H1 (cell line): ENCODE results near the gene HTR5A. TPM values are rescaled to one million over a fixed set of nuclear protein-coding genes. Genes with fewer than 3 reads are reported as not detected.

Source experiments
- CTCF ChIA-PET: fragments of 300-600 bp; sonication (Branson Sonifier 250); formaldehyde crosslinking; loops from one replicate; lab custom pipeline; 2021; ENCODE audit not compliant: partially characterized antibody; lab: Charles Lee
- POLR2A ChIA-PET: fragments of 300-600 bp; sonication (Branson Sonifier 250); formaldehyde crosslinking; loops from one replicate; lab custom pipeline; 2021; ENCODE audit warnings: inconsistent platforms; ENCODE audit not compliant: partially characterized antibody; lab: Charles Lee
- DNase-seq, 2 experiments: peaks; one replicate each; pipeline versions ENCODE4 v3.0.0 to v3.0.0-alpha.2; 2010 to 2022; ENCODE audit warnings: low spot score in 2 of 2, low read depth in 1 of 2, mixed read lengths in 1 of 2
- FAIRE-seq: peaks from 2 replicates; lab custom pipeline; 2011; peaks lifted over from hg19 to GRCh38; lab: Jason Lieb, UNC
- H2AFZ ChIP-seq: 2 replicates; pipeline ENCODE4 v1.8.1; 2012; ENCODE audit warnings: low read length, inconsistent platforms
- H2AK5ac ChIP-seq: 2 replicates; pipeline ENCODE4 v1.6.1; 2013; ENCODE audit warnings: low read depth, low read length
- H2BK120ac ChIP-seq: replicated peaks from 2 replicates; pipeline ENCODE3; 2013; ENCODE audit warnings: low read depth, low read length, inconsistent platforms
- H2BK12ac ChIP-seq: 2 replicates; pipeline ENCODE4 v1.6.1; 2013; ENCODE audit warnings: low read depth, low read length
- H2BK15ac ChIP-seq: 2 replicates; pipeline ENCODE4 v1.6.1; 2013; ENCODE audit warnings: low read length
- H2BK20ac ChIP-seq: 2 replicates; pipeline ENCODE4 v1.6.1; 2013; ENCODE audit warnings: low read length
- H2BK5ac ChIP-seq: 2 replicates; pipeline ENCODE4 v1.6.1; 2013; ENCODE audit warnings: low read depth, low read length
- H3K14ac ChIP-seq: 2 replicates; pipeline ENCODE4 v1.6.1; 2013; ENCODE audit warnings: inconsistent platforms; ENCODE audit not compliant: insufficient read length
- H3K18ac ChIP-seq: 2 replicates; pipeline ENCODE4 v1.6.1; 2013; ENCODE audit warnings: low read length; ENCODE audit errors: extremely low read depth
- H3K23ac ChIP-seq: 2 replicates; pipeline ENCODE4 v1.6.1; 2013; ENCODE audit warnings: inconsistent platforms; ENCODE audit not compliant: insufficient read length
- H3K23me2 ChIP-seq: 2 replicates; pipeline ENCODE4 v1.6.1; 2013; ENCODE audit warnings: low read depth, low read length
- H3K27ac ChIP-seq: 2 replicates; pipeline ENCODE4 v1.6.1; 2011; ENCODE audit warnings: low read depth, low read length, inconsistent platforms
- H3K27me3 ChIP-seq, 4 experiments: replicated peaks in 1 of 4; 1 replicate in 1 of 4; 2 replicates in 3 of 4; pipeline versions ENCODE4 v1.6.1 to v1.8.1; 2011 to 2013; ENCODE audit warnings: low read length in 3 of 4, mild to moderate bottlenecking in 3 of 4, inconsistent platforms in 2 of 4, mixed read lengths in 2 of 4, moderate library complexity in 1 of 4; ENCODE audit not compliant: control insufficient read depth in 3 of 4, insufficient read depth in 3 of 4; ENCODE audit errors: extremely low read depth in 1 of 4
- H3K36me3 ChIP-seq, 4 experiments: 2 replicates each; pipeline versions ENCODE4 v1.6.1 to v1.8.1; 2011 to 2013; ENCODE audit warnings: mild to moderate bottlenecking in 4 of 4, low read length in 3 of 4, moderate library complexity in 2 of 4, control low read depth in 1 of 4, inconsistent platforms in 1 of 4; ENCODE audit not compliant: insufficient read depth in 4 of 4, control insufficient read depth in 2 of 4
- H3K4ac ChIP-seq: replicated peaks from 2 replicates; pipeline ENCODE3; 2013; ENCODE audit warnings: low read length, low read depth, mixed read lengths, inconsistent platforms; ENCODE audit not compliant: insufficient read length
- H3K4me1 ChIP-seq, 4 experiments: replicated peaks in 1 of 4; 1 replicate in 1 of 4; 2 replicates in 3 of 4; pipeline versions ENCODE4 v1.6.1 to v1.8.1; 2011 to 2013; ENCODE audit warnings: low read length in 3 of 4, inconsistent platforms in 2 of 4, mixed read lengths in 1 of 4; ENCODE audit not compliant: insufficient read depth in 4 of 4, control insufficient read depth in 3 of 4
- H3K4me2 ChIP-seq, 2 experiments: 2 replicates each; pipeline versions ENCODE4 v1.6.1 to v1.8.1; 2011 to 2013; ENCODE audit warnings: low read depth in 2 of 2, low read length in 2 of 2, control low read depth in 1 of 2, inconsistent platforms in 1 of 2, mild to moderate bottlenecking in 1 of 2; ENCODE audit not compliant: insufficient read depth in 1 of 2
- H3K4me3 ChIP-seq, 4 experiments: fragments of 200-600, 300-600 bp in 1 of 4; sonication (generic), shearing (Covaris generic), sonication (Bioruptor Twin) in 1 of 4; 2 replicates each; pipeline versions ENCODE4 v1.5.1 to v1.8.1; 2011 to 2016; ENCODE audit warnings: low read length in 4 of 4, low read depth in 3 of 4, control low read depth in 2 of 4, inconsistent platforms in 2 of 4, mild to moderate bottlenecking in 2 of 4, mixed read lengths in 1 of 4, moderate library complexity in 1 of 4; ENCODE audit not compliant: insufficient read depth in 2 of 4; ENCODE audit errors: extremely low read depth in 1 of 4
- H3K56ac ChIP-seq: replicated peaks from 2 replicates; pipeline ENCODE3; 2013; ENCODE audit warnings: low read depth, mild to moderate bottlenecking, mixed read lengths, low read length, inconsistent platforms; ENCODE audit not compliant: insufficient read length
- H3K79me1 ChIP-seq: 2 replicates; pipeline ENCODE4 v1.6.1; 2013; ENCODE audit warnings: low read depth, low read length, control low read depth
- H3K79me2 ChIP-seq, 2 experiments: 2 replicates each; pipeline versions ENCODE4 v1.6.1 to v1.8.1; 2012 to 2013; ENCODE audit warnings: low read length in 2 of 2, mild to moderate bottlenecking in 2 of 2, inconsistent platforms in 1 of 2; ENCODE audit not compliant: insufficient read depth in 2 of 2, control insufficient read depth in 1 of 2
- H3K9ac ChIP-seq, 4 experiments: replicated peaks in 1 of 4; 1 replicate in 1 of 4; 2 replicates in 3 of 4; pipeline versions ENCODE4 v1.6.1 to v1.8.1; 2011 to 2013; ENCODE audit warnings: low read depth in 3 of 4, low read length in 3 of 4, control low read depth in 2 of 4, mild to moderate bottlenecking in 2 of 4, moderate library complexity in 2 of 4, inconsistent platforms in 1 of 4; ENCODE audit errors: extremely low read depth in 1 of 4
- H3K9me3 ChIP-seq, 2 experiments: 2 replicates each; pipeline versions ENCODE4 v1.6.1 to v1.8.1; 2012 to 2013; ENCODE audit warnings: mild to moderate bottlenecking in 2 of 2, moderate library complexity in 2 of 2, control low read depth in 1 of 2, inconsistent platforms in 1 of 2, low read depth in 1 of 2, low read length in 1 of 2, mixed read lengths in 1 of 2; ENCODE audit not compliant: insufficient read depth in 2 of 2
- H4K20me1 ChIP-seq, 2 experiments: replicated peaks in 1 of 2; 2 replicates each; pipeline versions ENCODE3 to v1.8.1; 2011 to 2013; ENCODE audit warnings: inconsistent platforms in 2 of 2, low read length in 2 of 2, mild to moderate bottlenecking in 1 of 2; ENCODE audit not compliant: insufficient read depth in 2 of 2, control insufficient read depth in 1 of 2
- H4K5ac ChIP-seq: 2 replicates; pipeline ENCODE4 v1.6.1; 2013; ENCODE audit warnings: low read length, low read depth, mixed read lengths, inconsistent platforms; ENCODE audit not compliant: insufficient read length
- H4K8ac ChIP-seq: 2 replicates; pipeline ENCODE4 v1.8.0; 2013; ENCODE audit warnings: mild to moderate bottlenecking, moderate library complexity, low read length, inconsistent platforms; ENCODE audit not compliant: insufficient read depth; ENCODE audit errors: extremely low read depth
- H4K91ac ChIP-seq: replicated peaks from 2 replicates; pipeline ENCODE3; 2013; ENCODE audit warnings: low read length, mixed read lengths, inconsistent platforms; ENCODE audit not compliant: insufficient read length
- CTCF ChIP-seq, 3 experiments: IDR thresholded peaks; 1 replicate in 2 of 3; 2 replicates in 1 of 3; pipeline versions ENCODE4 v1.5.1 to v1.6.1; 2011; ENCODE audit warnings: low read length in 3 of 3, mild to moderate bottlenecking in 3 of 3, inconsistent platforms in 2 of 3, low read depth in 1 of 3, moderate library complexity in 1 of 3; ENCODE audit not compliant: insufficient read depth in 1 of 3; ENCODE audit errors: control extremely low read depth in 1 of 3
- FOSL1 ChIP-seq: IDR thresholded peaks from 2 replicates; pipeline ENCODE4 v1.6.1; 2011; ENCODE audit warnings: mild to moderate bottlenecking, low read depth, low read length, moderate library complexity; ENCODE audit not compliant: insufficient read depth
- RAD21 ChIP-seq, 2 experiments: IDR thresholded peaks in 1 of 2; conservative IDR thresholded peaks in 1 of 2; 2 replicates each; pipeline ENCODE4 v1.6.1; 2011; ENCODE audit warnings: low read depth in 2 of 2, low read length in 2 of 2, improper control_type of control experiment in 1 of 2, inconsistent platforms in 1 of 2, mild to moderate bottlenecking in 1 of 2, moderate library complexity in 1 of 2
- WGBS, 2 experiments: shearing (Covaris generic) in 1 of 2; methylation state at CpG; one replicate each; pipeline versions ENCODE4 v1.1.6 to v1.1.7; 2013 to 2015; ENCODE audit warnings: low lambda C conversion rate in 2 of 2, mixed read lengths in 2 of 2, inconsistent platforms in 1 of 2, low coverage in 1 of 2, missing lambda C conversion rate in 1 of 2; ENCODE audit not compliant: insufficient replicate concordance in 2 of 2, insufficient coverage in 1 of 2, insufficient read length in 1 of 2; ENCODE audit errors: extremely low coverage in 1 of 2, missing lambda C conversion rate in 1 of 2; 5-methylcytosine and 5-hydroxymethylcytosine counted together
- polyA plus RNA-seq, 7 experiments: library from polyadenylated mRNA; depleted of rRNA in 3 of 7; stranded (reverse) in 5 of 7; unstranded in 2 of 7; fragments of >200 nt in 5 of 7; fragments of 200-250 nt in 2 of 7; gene quantifications; 1 replicate in 5 of 7; 2 replicates in 1 of 7; 4 replicates in 1 of 7; pipeline versions ENCODE4 v1.2.1 to v1.2.3, GENCODE V29; 2011 to 2013; ENCODE audit warnings: missing spikeins in 2 of 7, mixed read lengths in 2 of 7
- total RNA-seq: library from RNA; stranded (reverse); fragmentation: NEBNext Ultra II Directional; extraction: Animal tissue kit (Norgen Biotek cat#: 25700); gene quantifications from 2 replicates; pipeline ENCODE4 v1.2.1, GENCODE V29; 2021

HTR5A gene
- total and polyA plus RNA-seq, 2 of the 8 experiments (the other 6 are each of a cell fraction or from before 2014, with no cell fraction given) = 0.02 TPM; not detected in 1

DNA sequence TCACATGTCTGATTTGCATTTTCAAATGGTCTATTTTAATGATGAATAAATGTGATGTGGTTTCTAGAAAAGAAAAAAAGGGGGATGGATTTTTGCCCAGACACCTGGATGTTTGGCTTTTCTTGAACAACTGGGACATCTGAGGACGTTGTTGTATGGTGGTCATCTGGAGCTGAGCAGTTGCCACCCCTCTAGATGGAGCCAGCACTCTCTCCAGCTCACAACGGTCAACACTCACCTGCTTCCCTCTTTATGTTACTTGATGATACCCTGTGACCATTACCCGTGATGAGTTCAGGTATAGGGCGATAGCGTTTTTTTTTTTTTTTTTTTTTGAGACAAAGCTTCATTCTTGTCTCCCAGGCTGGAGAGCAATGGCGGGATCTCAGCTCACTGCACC, 37.1 kb upstream of the HTR5A start:
- no peak for FAIRE-seq
- Histone ChIP-seq H2BK12ac (no peak overlapping the region; the same call in 1 of the 2 replicates), H3K9me3 (no peaks in the 10 kb centered on the region; a peak in 1 of 4 replicates), H4K8ac (no peak overlapping the region; the same call in 1 of the 2 replicates), H2BK120ac (no peak overlapping the region), H3K23ac (no peak overlapping the region), H2BK15ac (no peak overlapping the region), H3K14ac (no peak overlapping the region), H3K23me2 (no peaks in the 10 kb centered on the region), H3K79me1 (no peaks in the 10 kb centered on the region), H3K79me2 (no peaks in the 10 kb centered on the region), H3K18ac (no peak overlapping the region), H2AK5ac (no peak overlapping the region), H2BK5ac (no peak overlapping the region), H3K4ac (no peak overlapping the region), H3K36me3 (no peaks in the 10 kb centered on the region), H2AFZ (no peak overlapping the region), H3K4me1 (no peaks in the 10 kb centered on the region), H3K27ac (no peak overlapping the region), H3K56ac (no peak overlapping the region), H3K4me2 (no peak overlapping the region), H4K20me1 (no peaks in the 10 kb centered on the region), H4K91ac (no peak overlapping the region), H2BK20ac (no peak overlapping the region), H3K9ac (no peak overlapping the region), H3K27me3 (no peaks in the 10 kb centered on the region), H4K5ac (no peak overlapping the region), H3K4me3 (no peak overlapping the region)
- WGBS, 2 experiments = 69% methylated on average over 3 of the region's 6 CpGs; no CpG with 5 or more reads in 1 of the 2 experiments
- peak in 2 of 3 experiments; percentile 12 to 20; a peak in 2 of 4 replicates for TF ChIP-seq CTCF (IDR thresholded peaks at IDR 0.05; ENCODE audit: control extremely low read depth in 1 of 3, insufficient read depth in 1 of 3, low read depth in 1 of 3, low read length in 3 of 3)
- peak; percentile 42 to 52 for TF ChIP-seq RAD21 (IDR thresholded peaks at IDR 0.05 in 1 of 2, conservative IDR thresholded peaks at IDR 0.05 in 1 of 2; ENCODE audit: low read depth in 2 of 2, low read length in 2 of 2)
- no peak for TF ChIP-seq FOSL1
- POLR2A ChIA-PET = no interaction called here
- CTCF ChIA-PET = interaction anchor here (0.6 to 1.2 kb wide), 4 partner anchors 37 to 232 kb away, joined by 3 to 6 read pairs (median 4); partner anchors contain the start of gene HTR5A
- DNase-seq = no peak
